ENCODE data around the gene ECE1. TPM values are rescaled to one million over a fixed set of nuclear protein-coding genes. Genes with fewer than 3 reads are reported as not detected.
"Not testable (repeated sequence)": the region's sequence is repeated elsewhere in the genome, so short reads cannot be mapped to it uniquely, and the experiment has no call there.

Gene ECE1
- total and polyA plus RNA-seq, 2 donors (not counting 3 experiments of a cell fraction or from before 2014, with no cell fraction given): 437 to 562 TPM

DNA sequence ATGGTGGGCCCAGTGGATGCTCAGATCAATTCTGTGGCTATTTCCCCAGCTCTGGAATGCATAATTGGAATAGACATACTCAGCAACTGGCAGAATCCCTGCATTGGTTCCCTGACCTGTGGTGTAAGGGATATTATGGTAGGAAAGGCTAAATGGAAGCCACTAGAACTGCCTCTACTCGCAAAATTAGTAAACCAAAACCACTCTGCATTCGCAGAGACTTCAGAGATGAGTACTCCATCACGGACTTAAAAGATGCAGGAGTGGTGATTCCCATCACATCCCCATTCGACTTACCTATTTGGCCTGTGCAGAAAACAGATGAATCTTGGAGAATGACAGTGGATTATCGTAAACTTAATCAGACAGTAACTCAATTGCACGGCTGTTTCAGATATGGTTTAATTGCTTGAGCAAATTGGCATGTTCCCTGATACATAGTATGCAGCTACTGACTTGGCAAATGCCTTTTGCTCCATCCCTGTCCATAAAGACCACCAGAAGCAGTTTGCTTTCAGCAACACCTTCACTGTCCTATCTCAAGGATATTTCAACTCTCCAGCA, 82.0 kb downstream of the ECE1 start:
- H4K20me1 ChIP-seq (replicated peaks; ENCODE audit: control insufficient read depth, extremely low read depth, insufficient read depth, low read length); H3K4me1 ChIP-seq (ENCODE audit: control insufficient read depth, extremely low read depth, insufficient read depth, low read length); H3K36me3 ChIP-seq (ENCODE audit: control insufficient read depth in 2 of 2, extremely low read depth in 1 of 2, insufficient read depth in 2 of 2, low read length in 2 of 2); H3K4me2 ChIP-seq (ENCODE audit: insufficient read depth, low read length); POLR2A ChIA-PET; H3K27ac ChIP-seq (ENCODE audit: insufficient read depth, low read depth, low read length); H3K9me1 ChIP-seq (replicated peaks; ENCODE audit: control insufficient read depth, extremely low read depth, insufficient read depth, low read length); H3K9me3 ChIP-seq (replicated peaks; ENCODE audit: control insufficient read depth, insufficient read depth, low read length); FAIRE-seq; intact Hi-C loops (cut with micrococcal nuclease); H2AFZ ChIP-seq (ENCODE audit: low read depth, low read length); H3K79me2 ChIP-seq (ENCODE audit: control insufficient read depth, insufficient read depth, low read length); H3K9ac ChIP-seq (replicated peaks; ENCODE audit: extremely low read depth, insufficient read depth, low read length); H3K27me3 ChIP-seq (ENCODE audit: control insufficient read depth in 2 of 2, insufficient read depth in 2 of 2, low read length in 2 of 2); H3K4me3 ChIP-seq (replicated peaks in 1 of 3; ENCODE audit: insufficient read depth in 1 of 3, low read depth in 1 of 3, low read length in 3 of 3); dilution Hi-C loops (cut with MboI; ENCODE audit: extremely low pct_ligation_motif_present, low sequenced_read_pairs); DNase-seq (ENCODE audit: low read depth, low spot score); BruUV-seq (replicated peaks): not testable (repeated sequence)
- CTCF ChIA-PET: interaction anchor here (0.9 kb wide), 1 partner anchor 13 kb away, joined by 3 read pairs; no protein-coding TSS in a partner anchor

DNA sequence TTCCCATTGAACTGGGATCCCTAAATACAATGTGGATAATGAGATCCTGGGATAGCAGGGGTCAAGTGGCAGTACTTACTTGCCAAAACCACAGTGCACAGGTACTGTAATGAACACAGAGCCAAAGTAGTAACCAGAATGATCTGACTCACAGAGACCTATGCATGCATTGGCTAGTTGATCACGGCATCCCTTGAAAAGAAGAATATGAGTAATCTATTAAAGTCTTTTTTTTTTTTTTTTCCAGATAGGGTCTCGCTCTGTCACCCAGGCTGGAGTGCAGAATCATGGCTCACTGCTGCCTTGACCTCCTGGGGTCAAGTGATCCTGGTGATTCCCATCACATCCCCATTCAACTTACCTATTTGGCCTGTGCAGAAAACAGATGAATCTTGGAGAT, 84.1 kb downstream of the ECE1 start:
- intact Hi-C loops (cut with micrococcal nuclease): no loop called here
- Histone ChIP-seq H3K9ac (replicated peaks; ENCODE audit: extremely low read depth, insufficient read depth, low read length) (no peak overlapping the region), H4K20me1 (replicated peaks; ENCODE audit: control insufficient read depth, extremely low read depth, insufficient read depth, low read length) (no peaks in the 10 kb centered on the region), H3K27ac (ENCODE audit: insufficient read depth, low read depth, low read length) (no peak overlapping the region), H3K9me1 (replicated peaks; ENCODE audit: control insufficient read depth, extremely low read depth, insufficient read depth, low read length) (no peaks in the 10 kb centered on the region), H3K4me1 (ENCODE audit: control insufficient read depth, extremely low read depth, insufficient read depth, low read length) (no peaks in the 10 kb centered on the region), H3K27me3 (ENCODE audit: control insufficient read depth in 2 of 2, insufficient read depth in 2 of 2, low read length in 2 of 2) (no peaks in the 10 kb centered on the region), H3K36me3 (ENCODE audit: control insufficient read depth in 2 of 2, extremely low read depth in 1 of 2, insufficient read depth in 2 of 2, low read length in 2 of 2) (no peaks in the 10 kb centered on the region), H3K4me2 (ENCODE audit: insufficient read depth, low read length) (no peak overlapping the region), H3K9me3 (replicated peaks; ENCODE audit: control insufficient read depth, insufficient read depth, low read length) (no peaks in the 10 kb centered on the region), H3K4me3 (replicated peaks in 1 of 3; ENCODE audit: insufficient read depth in 1 of 3, low read depth in 1 of 3, low read length in 3 of 3) (no peak overlapping the region), H3K79me2 (ENCODE audit: control insufficient read depth, insufficient read depth, low read length) (no peaks in the 10 kb centered on the region), H2AFZ (ENCODE audit: low read depth, low read length) (no peak overlapping the region)
- FAIRE-seq: no peak
- ChIA-PET CTCF (interaction anchor here (2.1 kb wide), 1 partner anchor 10 kb away, joined by 9 read pairs; no protein-coding TSS in a partner anchor), POLR2A (no interaction called here)
- no TSS peak for BruUV-seq (replicated peaks)
- DNase-seq (ENCODE audit: low read depth, low spot score): no peak
- TF ChIP-seq, protein P1, sequence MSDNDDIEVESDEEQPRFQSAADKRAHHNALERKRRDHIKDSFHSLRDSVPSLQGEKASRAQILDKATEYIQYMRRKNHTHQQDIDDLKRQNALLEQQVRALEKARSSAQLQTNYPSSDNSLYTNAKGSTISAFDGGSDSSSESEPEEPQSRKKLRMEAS (IDR thresholded peaks at IDR 0.05; ENCODE audit: insufficient read depth, insufficient read length): no peak
- TF ChIP-seq POLR2A (IDR thresholded peaks at IDR 0.05; ENCODE audit: low read depth, low read length) (no peak), MYC (IDR thresholded peaks at IDR 0.05; ENCODE audit: low read depth, low read length) (no peak), POLR2AphosphoS5 (IDR thresholded peaks at IDR 0.05; ENCODE audit: insufficient read depth, low read depth, low read length) (no peak), EZH2 (IDR thresholded peaks at IDR 0.05; ENCODE audit: borderline replicate concordance, low read depth, low read length, severe bottlenecking) (no peak), GATA2 (IDR thresholded peaks at IDR 0.05; ENCODE audit: insufficient read depth, insufficient read length, low read depth, low read length) (no peak), FOS (IDR thresholded peaks at IDR 0.05; ENCODE audit: borderline replicate concordance, insufficient read depth, low read length) (no peak), JUN (IDR thresholded peaks at IDR 0.05; ENCODE audit: borderline replicate concordance, insufficient read depth, insufficient read length, low read depth) (no peak)
- TF ChIP-seq, protein P2, sequence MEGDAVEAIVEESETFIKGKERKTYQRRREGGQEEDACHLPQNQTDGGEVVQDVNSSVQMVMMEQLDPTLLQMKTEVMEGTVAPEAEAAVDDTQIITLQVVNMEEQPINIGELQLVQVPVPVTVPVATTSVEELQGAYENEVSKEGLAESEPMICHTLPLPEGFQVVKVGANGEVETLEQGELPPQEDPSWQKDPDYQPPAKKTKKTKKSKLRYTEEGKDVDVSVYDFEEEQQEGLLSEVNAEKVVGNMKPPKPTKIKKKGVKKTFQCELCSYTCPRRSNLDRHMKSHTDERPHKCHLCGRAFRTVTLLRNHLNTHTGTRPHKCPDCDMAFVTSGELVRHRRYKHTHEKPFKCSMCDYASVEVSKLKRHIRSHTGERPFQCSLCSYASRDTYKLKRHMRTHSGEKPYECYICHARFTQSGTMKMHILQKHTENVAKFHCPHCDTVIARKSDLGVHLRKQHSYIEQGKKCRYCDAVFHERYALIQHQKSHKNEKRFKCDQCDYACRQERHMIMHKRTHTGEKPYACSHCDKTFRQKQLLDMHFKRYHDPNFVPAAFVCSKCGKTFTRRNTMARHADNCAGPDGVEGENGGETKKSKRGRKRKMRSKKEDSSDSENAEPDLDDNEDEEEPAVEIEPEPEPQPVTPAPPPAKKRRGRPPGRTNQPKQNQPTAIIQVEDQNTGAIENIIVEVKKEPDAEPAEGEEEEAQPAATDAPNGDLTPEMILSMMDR (IDR thresholded peaks at IDR 0.05; ENCODE audit: extremely low read depth in 1 of 2, insufficient read depth in 1 of 2, low read depth in 1 of 2, low read length in 2 of 2): no peak
- dilution Hi-C loops (cut with MboI; ENCODE audit: extremely low pct_ligation_motif_present, low sequenced_read_pairs): no loop called here
